Suprapubic skin (tissue), 4 donors: ENCODE data around the gene KLHDC7B.

Source experiments
- CTCF ChIP-seq, 2 donors: fragments of 200-600 bp in 1 of 2; fragments of 450-650 bp in 1 of 2; sonication (generic) in 1 of 2; IDR thresholded peaks; one replicate each; pipeline ENCODE4 v1.5.1; 2016 to 2019; ENCODE audit warnings: antibody characterized with exemption in 2 of 2, mild to moderate bottlenecking in 1 of 2, moderate library complexity in 1 of 2
- POLR2A ChIP-seq, 2 donors: fragments of 450-650 bp; IDR thresholded peaks; one replicate each; pipeline ENCODE4 v1.6.1; 2017; ENCODE audit warnings: antibody characterized with exemption in 2 of 2, mild to moderate bottlenecking in 2 of 2, moderate library complexity in 2 of 2
- POLR2AphosphoS5 ChIP-seq, 3 donors: sonication (generic); formaldehyde crosslinking; IDR thresholded peaks; one replicate each; pipeline ENCODE4 v1.6.1; 2017; ENCODE audit warnings: antibody characterized with exemption in 3 of 3

GRCh38 chr22:50569896-50570535 is 24.3 kb downstream of the KLHDC7B start:
- no peak for TF ChIP-seq CTCF (IDR thresholded peaks at IDR 0.05)
- no peak for TF ChIP-seq POLR2AphosphoS5 (IDR thresholded peaks at IDR 0.05)
- no peak for TF ChIP-seq POLR2A (IDR thresholded peaks at IDR 0.05)
